ENCODE measurements around the gene AXIN1. TPM values are rescaled to one million over a fixed set of nuclear protein-coding genes. Genes with fewer than 3 reads are reported as not detected.
A peak's percentile ranks its signal among the peaks of the same experiment; 100 is the strongest.

Gene AXIN1
- total and polyA plus RNA-seq, 9 of the 15 experiments (the other 6 are each of a cell fraction or from before 2014, with no cell fraction given): 0.42 to 58.0 (median 25.9) TPM

DNA sequence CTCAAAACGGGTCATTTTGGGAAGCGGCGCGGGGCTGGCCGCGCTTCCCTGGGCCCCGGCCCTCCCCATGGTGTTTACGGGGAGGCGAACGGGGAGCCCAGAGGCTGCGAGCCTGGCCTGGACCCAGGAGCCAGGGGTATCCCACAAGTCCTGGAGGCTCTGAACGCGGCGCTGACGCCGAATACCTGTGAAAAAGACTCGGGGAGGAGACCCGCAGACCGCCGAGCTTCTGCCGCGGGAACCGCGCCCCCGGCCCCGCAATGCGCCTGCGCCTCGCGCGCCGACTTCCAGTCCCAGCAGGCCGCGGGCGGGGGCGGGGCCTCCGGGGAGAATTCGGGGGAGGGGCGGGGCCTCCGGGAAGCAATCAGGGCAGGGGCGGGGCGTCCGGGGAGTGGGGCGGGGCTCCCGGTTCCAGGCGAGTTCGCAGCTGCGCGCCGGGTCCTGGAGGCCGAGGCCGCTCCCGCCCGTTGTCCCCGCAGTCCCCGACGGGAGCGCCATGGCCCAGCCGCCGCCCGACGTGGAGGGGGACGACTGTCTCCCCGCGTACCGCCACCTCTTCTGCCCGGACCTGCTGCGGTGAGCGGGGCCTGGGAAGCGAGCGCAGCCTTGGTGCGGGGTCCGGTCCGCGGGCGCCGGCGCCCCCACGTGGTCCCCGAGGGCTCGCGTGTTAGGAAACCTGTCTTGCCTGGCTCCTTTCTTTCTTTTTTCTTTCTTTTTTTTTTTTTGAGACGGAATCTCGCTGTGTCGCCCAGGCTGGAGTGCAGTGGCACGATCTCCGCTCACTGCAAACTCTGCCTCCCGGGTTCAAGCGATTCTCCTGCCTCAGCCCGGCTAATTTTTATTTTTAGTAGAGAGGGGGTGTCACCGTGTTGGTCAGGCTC lies 49.2 kb upstream of the AXIN1 start, which contains the start of gene DECR2 (continued):
- TF ChIP-seq FOXM1 (IDR thresholded peaks at IDR 0.05; ENCODE audit: low read depth): no peak
- TF ChIP-seq FOXM1 (CRISPR knock-in tag; IDR thresholded peaks at IDR 0.05; ENCODE audit: low read depth): no peak
- 0 out of 2 replicates have a peak, but pooled peaks have one; percentile 22 for TF ChIP-seq MTA1 (IDR thresholded peaks at IDR 0.05; ENCODE audit: borderline replicate concordance)
- TF ChIP-seq TAF1 (IDR thresholded peaks at IDR 0.05; ENCODE audit: control insufficient read depth, extremely low read depth, insufficient read depth, low read length, severe bottlenecking): peak; percentile 41
- TF ChIP-seq NFRKB (IDR thresholded peaks at IDR 0.05; ENCODE audit: low read depth): no peak
- TF ChIP-seq, protein P1, sequence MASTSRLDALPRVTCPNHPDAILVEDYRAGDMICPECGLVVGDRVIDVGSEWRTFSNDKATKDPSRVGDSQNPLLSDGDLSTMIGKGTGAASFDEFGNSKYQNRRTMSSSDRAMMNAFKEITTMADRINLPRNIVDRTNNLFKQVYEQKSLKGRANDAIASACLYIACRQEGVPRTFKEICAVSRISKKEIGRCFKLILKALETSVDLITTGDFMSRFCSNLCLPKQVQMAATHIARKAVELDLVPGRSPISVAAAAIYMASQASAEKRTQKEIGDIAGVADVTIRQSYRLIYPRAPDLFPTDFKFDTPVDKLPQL (IDR thresholded peaks at IDR 0.05; ENCODE audit: extremely low read depth, insufficient read length): no peak
- TF ChIP-seq PRPF4 (IDR thresholded peaks at IDR 0.05; ENCODE audit: insufficient read depth, low read depth, low read length, poor library complexity, severe bottlenecking): no peak
- no peak for TF ChIP-seq FOXJ2 (tag; IDR thresholded peaks at IDR 0.05)
- 0 out of 2 replicates have a peak, but pooled peaks have one; percentile 8 for TF ChIP-seq ZNF583 (CRISPR knock-in tag; IDR thresholded peaks at IDR 0.05)
- 0 out of 2 replicates have a peak, but pooled peaks have one; percentile 64 for TF ChIP-seq ZNF282 (CRISPR knock-in tag; IDR thresholded peaks at IDR 0.05)
- TF ChIP-seq EP400 (IDR thresholded peaks at IDR 0.05): peak; percentile 72; the same call in 1 of the 2 replicates
- TF ChIP-seq EWSR1 (IDR thresholded peaks at IDR 0.05; ENCODE audit: borderline replicate concordance, low read depth, partially characterized antibody): no peak
- TF ChIP-seq ZKSCAN8 (CRISPR knock-in tag; IDR thresholded peaks at IDR 0.05): no peak
- no peak for TF ChIP-seq GATAD2B (IDR thresholded peaks at IDR 0.05; ENCODE audit: borderline replicate concordance)
- TF ChIP-seq CCNT2 (IDR thresholded peaks at IDR 0.05; ENCODE audit: borderline replicate concordance, extremely low read depth, insufficient read length, low read depth, low read length): peak; percentile 73
- no peak for TF ChIP-seq HNRNPUL1 (IDR thresholded peaks at IDR 0.05; ENCODE audit: low read length)
- peak; percentile 66; the same call in 1 of the 2 replicates for TF ChIP-seq PML (IDR thresholded peaks at IDR 0.05; ENCODE audit: low read length)
- TF ChIP-seq, protein P2, sequence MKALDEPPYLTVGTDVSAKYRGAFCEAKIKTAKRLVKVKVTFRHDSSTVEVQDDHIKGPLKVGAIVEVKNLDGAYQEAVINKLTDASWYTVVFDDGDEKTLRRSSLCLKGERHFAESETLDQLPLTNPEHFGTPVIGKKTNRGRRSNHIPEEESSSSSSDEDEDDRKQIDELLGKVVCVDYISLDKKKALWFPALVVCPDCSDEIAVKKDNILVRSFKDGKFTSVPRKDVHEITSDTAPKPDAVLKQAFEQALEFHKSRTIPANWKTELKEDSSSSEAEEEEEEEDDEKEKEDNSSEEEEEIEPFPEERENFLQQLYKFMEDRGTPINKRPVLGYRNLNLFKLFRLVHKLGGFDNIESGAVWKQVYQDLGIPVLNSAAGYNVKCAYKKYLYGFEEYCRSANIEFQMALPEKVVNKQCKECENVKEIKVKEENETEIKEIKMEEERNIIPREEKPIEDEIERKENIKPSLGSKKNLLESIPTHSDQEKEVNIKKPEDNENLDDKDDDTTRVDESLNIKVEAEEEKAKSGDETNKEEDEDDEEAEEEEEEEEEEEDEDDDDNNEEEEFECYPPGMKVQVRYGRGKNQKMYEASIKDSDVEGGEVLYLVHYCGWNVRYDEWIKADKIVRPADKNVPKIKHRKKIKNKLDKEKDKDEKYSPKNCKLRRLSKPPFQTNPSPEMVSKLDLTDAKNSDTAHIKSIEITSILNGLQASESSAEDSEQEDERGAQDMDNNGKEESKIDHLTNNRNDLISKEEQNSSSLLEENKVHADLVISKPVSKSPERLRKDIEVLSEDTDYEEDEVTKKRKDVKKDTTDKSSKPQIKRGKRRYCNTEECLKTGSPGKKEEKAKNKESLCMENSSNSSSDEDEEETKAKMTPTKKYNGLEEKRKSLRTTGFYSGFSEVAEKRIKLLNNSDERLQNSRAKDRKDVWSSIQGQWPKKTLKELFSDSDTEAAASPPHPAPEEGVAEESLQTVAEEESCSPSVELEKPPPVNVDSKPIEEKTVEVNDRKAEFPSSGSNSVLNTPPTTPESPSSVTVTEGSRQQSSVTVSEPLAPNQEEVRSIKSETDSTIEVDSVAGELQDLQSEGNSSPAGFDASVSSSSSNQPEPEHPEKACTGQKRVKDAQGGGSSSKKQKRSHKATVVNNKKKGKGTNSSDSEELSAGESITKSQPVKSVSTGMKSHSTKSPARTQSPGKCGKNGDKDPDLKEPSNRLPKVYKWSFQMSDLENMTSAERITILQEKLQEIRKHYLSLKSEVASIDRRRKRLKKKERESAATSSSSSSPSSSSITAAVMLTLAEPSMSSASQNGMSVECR (CRISPR knock-in tag; IDR thresholded peaks at IDR 0.05): peak; percentile 77
- TF ChIP-seq HDAC3 (IDR thresholded peaks at IDR 0.05; ENCODE audit: borderline replicate concordance, partially characterized antibody): no peak
- TF ChIP-seq RB1 (IDR thresholded peaks at IDR 0.05; ENCODE audit: low read depth): peak; percentile 87
- peak; percentile 79 for TF ChIP-seq SMAD4 (CRISPR knock-in tag; conservative IDR thresholded peaks at IDR 0.05)
- no peak for TF ChIP-seq SLC30A9 (CRISPR knock-in tag; IDR thresholded peaks at IDR 0.05)
- TF ChIP-seq HDAC1 (IDR thresholded peaks at IDR 0.05): peak in 1 of 2 experiments; percentile 82; a peak in 2 of 4 replicates
- no peak for TF ChIP-seq MXI1 (IDR thresholded peaks at IDR 0.05; ENCODE audit: low read depth, low read length)

Measured in K562 (cell line).